GM21381 (cell line): Measurements from ENCODE around the gene GFY.

ENCODE experiments used
- ATAC-seq: cut with Tn5 transposase; IDR thresholded peaks from one replicate; pipeline ENCODE4 v1.9.1; 2021; ENCODE audit warnings: mild to moderate bottlenecking, moderate library complexity; ENCODE audit not compliant: unreplicated experiment

The GFY gene

DNA sequence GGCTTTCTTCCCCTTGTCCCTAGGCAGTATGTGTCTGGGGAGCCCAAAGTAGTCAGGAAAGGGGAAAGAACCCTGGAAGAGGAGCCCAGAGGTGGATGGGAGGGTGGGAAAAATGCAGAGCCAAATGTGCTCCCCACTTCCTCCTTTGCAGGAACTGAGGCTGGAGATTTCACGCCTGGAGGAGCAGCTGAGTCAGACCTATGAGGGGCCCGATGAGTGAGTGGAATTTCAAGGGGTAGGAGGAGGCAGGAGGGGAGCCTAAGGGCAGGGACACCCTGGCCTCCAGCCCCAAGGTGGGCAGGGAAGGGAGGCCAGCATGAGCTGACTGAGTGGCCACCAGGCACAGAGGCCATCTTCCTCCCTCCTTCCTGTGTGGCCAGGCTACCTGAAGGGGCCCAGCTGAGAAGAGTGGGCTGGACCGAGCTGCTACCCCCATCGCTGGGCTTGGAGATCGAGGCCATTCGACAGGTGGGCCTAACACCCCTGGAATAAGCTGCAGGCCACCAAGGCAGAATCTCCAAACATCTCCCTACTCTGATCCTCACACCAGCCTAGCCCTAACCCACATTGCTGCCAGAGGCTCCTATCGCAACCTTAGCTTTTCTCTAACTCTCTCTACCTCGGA lies 16.3 kb upstream of the GFY start:
- ATAC-seq = no peak

DNA sequence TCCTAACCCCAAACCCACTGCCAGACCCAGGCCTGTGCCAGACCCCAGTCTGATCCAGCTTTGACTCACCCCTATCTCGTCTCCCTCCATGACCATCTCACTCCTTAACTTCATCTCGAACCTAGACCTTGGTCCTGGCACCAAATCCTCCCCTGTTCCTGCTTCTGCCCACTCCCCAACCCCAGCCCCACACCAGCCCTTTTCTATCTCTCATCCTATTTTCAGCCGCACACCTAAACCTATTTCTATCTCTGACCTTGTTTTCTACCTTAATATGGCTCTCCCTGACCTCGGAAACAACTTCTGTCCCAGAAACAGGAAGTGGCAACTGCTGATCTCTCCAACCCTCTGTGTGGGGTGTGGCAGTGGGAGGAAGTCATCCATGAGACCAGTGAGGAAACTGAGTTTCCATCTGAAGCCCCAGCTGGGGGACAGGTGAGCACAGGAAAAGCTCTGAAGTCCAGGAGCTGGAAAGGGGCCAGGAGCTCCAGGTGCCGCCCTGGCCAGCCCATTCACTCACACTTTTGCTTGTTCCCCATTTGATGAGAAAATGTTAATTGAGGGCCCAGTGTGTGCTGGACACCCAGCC lies 15.7 kb upstream of the GFY start:
- ATAC-seq = no peak

DNA sequence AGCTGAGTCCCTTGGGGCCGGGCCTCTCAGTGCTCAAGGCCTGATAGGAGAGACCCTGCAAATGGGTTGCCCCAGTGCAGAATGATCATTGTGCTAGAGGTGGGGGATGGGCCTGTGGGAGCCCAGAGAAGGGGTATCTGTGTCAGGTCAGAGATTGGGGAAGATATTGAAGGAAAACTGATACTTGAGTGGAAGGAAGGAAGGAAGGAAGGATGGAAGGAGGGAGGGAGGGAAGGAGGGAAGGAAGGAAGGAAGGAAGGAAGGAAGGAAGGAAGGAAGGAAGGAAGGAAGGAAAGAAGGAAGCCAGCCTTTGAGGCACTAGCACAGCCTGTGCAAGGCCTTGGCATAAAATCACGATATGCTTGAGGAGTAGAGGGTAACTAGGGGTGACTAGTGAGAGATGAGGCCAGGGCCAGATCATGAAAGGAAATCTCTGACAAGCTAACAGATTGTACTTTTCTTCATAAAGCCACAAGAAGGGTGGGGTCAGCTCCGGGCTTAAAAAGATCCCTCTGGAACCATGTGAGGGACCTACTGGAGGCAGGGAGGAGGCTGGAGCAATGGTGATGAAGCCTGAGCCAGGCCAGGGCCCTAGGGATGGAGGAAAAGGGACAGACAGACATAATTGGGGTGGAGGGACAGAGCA lies 13.4 kb upstream of the GFY start:
- ATAC-seq = no peak

DNA sequence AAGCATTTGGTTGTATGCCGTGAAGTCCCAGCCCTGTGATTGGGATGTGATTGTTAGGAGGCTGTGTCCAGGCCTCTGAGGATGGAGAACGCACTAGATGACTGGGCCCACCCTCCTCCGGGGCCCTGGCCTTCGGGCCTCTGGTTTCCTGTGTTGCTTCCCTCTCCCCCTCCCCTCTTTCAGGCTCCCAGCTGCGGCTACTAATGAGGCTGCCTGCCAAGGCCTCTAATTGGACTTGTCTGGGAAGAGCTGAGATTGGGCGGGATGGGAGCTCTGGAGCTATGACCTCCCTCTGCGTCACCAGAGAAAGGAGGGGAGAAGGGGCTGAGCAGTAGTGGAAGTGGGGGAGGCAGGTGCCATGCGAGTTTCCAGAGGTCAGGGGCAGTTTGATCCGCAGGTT lies 11.8 kb upstream of the GFY start:
- no peak for ATAC-seq

DNA sequence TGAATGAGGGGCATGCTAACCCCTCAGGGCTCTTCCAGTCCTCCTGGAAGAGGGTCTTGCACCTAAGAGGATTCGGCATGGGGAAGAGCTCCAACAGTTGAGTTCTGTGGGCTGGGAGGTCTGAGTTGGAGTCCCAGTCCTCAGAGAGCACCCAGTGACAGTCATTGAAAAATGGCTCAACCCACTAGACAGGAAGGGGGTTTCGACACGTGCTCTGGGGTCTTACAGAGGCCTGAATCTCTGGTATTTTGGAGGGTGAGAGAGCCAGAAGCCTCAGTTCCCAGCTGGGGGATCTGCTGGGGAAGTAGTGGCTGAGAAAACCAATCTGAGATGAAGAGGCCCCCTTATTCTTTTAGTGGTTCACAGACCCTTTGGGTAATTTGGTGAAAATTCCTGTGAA lies 10.9 kb upstream of the GFY start:
- ATAC-seq = no peak

DNA sequence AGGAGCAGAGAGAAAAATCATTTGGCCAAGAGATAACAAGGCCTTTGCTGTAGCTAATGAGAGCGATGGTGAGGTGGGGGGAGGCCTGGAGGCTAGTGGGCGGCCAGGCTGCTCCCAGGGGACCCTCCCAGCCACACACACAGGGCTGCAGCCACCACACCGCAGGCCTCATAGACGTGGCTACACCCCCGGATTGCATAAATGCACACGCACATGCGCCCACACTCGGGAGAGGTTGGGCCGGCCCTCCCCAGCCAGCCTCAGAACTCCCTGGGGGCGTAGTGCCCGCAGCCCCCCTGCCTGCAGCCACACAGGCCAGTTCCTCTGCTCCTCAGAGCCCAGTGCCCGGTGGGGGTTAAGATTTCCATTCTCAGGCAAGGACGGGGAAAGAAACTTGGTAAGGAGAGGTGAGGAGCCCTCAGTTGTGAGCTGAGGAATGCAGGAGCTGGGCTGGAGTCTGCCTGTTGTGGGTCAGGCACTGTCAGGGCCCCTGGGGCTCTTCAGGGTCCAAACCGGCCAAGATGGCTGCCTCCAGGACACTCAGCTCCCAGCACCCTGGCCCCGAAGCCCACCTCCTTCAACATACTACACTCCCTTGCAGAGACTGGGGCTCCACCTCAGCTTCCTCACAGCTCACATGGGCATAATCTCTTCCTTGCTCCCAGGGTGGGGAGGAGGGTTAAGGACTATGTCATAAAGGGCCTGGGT lies 9.9 kb upstream of the GFY start:
- no peak for ATAC-seq

DNA sequence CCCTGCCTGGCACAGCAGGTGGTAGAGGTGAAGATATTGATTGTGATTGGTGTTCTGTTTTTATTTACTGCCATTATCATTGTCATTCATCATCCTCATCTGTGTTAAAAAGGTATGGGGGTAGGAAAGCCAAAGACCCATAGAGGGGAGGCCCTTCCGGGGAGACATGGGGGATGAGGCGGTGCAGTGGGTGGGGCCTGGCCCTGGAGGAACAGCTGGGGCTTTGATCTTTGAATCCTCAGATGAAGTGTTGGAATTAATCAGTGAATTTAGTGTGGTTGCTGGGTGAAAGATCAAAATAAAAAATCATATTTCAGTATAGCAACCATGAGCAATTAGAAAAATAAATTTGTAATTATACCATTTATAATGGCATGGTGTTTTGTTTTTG lies 9.4 kb upstream of the GFY start:
- ATAC-seq = no peak

DNA sequence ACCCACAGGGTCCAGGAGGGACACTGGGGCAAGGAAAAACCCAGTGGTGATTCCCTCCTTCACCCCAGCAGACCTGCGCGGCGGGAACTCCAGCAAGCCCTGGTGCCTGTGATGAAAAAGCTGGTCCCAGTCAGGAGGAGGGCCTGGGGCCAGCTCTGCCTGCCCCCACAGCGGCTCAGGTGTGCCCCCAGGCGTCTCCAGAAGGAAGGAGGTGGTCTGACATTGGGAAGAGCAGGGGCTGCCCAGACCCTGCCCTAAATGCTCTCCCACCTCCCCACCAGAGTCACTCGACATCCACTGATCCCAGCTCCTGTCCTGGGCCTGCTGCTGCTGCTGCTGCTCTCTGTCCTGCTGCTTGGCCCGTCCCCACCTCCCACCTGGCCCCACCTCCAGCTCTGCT lies 8.1 kb upstream of the GFY start:
- no peak for ATAC-seq

DNA sequence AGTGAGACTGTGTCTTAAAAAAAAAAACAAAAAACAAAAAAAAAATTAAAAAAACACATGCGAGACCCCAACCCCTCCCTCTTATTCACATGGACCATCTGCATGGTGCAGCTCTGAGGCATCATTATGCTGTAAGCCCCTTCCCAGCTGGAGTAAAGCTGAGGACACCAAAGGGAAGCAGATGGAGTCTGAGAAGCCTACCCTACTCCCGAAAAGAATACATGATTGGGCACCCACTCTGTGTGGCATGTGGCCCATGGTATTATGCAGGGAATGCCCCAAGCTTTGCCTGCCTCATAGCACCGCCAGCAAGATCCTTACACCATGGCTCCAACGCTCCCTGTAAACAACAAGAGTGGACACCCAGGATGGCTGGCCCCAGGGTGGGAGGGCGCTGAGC lies 6.7 kb upstream of the GFY start:
- ATAC-seq = no peak

DNA sequence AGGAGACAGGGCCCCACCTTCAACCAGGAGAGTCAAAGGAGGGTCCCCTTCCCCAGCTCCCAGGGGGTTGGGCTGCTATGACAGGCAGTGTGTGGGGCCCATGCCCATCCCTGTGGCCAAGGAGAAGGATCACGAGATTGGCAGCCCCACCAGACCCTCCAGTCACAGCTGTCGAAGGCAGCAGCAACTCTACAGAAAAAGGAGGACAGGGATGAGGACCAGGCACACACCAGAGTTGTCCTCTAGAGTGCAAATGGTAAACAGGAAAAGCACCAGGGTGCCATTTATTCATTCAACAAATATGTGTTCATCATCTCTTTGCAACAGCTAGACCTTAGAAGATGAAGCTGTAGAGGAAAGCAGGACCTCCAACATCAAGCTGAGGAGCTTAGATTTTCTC lies 6.0 kb upstream of the GFY start:
- ATAC-seq = no peak

DNA sequence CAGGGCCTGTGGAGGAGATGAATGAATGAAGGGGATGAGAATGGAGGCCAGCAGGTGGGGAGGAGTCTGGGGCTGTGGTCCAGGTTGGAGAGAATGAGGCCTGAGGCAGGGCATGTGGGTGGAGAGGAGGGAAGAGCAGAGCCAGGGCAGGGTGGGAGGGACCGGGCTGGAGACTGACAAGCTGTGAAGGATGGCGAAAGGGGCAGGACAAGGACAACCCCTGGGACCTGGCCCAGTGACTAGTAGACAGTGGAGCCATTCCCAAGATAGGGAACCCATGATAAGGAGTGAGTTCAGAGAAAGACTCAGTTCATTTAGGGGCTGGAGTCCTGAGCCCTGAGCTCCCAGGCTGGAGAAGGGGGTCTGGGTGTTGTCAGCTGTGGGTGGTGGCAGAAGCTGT lies 5.0 kb upstream of the GFY start:
- ATAC-seq = no peak

DNA sequence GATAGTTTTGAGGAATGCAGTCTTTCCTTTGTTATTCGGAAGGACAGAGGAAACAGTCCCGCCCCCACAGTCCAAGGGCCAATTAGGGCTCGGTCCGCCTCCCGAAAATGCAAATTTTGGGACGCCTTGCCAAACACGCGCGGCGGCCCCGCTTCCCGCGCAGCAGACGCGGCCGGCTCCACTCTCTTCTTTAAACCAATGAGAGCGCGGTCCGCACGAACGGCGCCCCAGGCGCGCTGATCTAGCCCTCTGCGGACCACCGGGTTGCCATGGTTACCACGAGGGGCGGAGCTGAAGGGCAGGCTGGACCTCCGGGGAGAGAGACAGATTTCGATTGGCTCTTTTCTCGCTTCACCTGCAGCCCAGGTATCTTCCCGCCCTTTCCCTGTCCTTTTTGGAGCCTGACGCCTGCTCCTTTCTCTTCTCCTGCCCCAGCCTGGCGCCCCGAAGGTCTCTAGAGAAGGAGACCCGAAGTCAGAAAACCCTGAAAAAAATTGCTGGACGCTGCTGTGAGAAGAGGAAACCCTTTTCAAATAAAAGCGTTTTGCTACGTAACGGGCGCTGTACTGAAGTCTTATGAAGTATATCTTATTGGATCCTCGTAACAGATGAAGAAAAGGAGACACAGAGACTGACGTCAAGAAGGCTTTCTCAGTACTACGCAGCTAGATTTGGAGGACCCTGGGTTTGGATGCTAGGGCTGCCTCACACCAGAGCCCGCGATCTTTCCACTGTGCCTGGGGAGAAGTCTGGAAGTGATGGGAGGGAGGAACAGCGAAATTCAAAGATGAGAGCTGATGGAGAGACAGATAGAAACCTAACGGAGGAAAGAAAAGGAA lies 3.9 kb upstream of the GFY start:
- no peak for ATAC-seq

DNA sequence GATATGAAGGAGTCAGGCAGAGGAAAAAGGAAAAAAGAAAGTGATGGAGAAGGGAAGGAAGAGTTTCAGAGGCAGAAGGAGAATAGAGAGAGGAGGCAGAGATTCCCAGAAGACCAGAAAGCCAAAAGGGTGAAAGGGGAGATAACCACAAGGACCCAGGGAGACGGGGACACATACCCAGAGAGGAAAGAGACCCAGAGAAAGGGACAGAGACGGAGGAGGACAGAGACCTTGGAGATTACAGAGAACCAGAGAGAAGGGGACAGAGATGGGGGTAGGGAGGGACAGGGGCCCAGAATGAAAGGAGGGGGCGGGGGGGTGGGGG lies 3.3 kb upstream of the GFY start:
- no peak for ATAC-seq

DNA sequence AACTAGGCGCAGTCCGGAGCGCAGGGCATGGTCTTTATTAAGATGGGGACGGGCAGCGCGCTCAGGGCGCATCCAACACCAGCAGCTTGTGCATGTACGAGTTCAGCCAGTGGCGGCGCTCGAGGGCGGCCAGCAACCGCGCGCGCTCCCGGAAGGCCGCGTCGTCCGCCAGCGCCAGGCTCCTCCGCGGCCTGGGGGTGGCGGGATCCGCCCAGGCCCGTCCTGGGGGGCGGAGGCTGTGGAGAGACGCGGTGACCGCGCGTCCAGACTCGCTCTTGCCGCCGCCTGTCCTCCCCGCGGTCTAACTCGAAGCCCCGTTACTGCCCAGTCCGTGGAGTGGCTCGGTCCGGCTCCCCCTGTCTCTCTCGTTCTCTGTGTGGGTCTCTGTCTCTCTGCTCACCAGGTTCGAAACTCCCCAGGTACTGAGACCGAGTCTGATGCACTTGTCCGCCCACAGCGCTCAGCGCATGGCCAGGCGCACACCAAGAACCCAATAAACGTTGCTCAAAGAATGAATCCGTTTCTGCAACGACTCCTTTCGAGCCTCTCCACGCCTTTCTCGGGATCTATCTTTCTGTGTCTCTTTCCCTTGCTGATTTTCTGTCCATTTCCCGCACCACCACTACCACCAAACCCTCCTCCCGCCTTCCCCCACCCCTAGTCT lies 2.6 kb upstream of the GFY start:
- no peak for ATAC-seq

DNA sequence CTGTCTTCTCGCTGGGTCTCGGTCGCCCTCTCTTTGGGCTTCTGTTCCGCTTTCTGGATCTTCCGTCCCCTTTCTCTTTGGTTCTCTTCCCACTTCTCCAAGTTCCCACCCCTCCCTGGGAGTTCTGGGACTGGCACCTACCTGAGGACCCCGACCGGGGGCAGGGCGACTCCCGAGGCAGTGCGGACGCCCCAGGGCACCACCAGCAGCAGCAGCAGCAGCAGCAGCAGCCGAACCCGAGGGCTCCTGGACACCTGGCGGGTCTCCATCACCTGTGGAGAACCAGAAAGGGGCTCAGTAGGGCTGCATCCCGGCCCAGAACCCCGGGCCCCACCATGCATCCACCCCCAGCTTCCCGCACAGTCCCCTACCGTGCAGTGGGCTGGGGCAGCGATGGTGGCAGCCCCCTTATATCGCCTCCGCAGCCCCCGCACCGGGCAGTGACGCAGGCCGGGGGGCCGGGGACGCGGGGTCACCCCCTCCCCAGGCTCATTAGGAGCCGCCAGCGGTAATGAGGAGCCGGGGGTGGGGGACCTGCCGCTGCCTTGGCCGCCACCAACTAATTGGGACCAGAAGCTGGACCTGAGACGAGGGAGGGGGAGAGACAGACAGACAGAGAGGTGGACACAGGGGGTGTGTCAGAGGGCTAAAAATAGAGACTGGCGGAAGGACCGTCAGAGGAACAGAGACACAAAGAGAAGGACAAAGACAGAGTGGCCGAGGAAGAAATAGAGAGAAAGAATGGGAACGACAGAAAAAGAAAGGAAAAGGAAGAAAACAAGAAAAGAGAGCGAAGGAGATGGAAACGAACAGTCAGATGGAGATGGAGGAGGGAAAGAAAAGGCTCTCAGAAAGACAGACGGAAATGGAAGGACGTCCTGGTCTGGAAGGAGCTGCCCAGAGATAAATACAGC lies 1.9 kb upstream of the GFY start, which contains the start of gene PTH2:
Gene PTH2 (minus strand): TSS at position 371 of the 914 bp plus-strand sequence. CDS start 102 bp downstream, at position 269.
- ATAC-seq = no peak

DNA sequence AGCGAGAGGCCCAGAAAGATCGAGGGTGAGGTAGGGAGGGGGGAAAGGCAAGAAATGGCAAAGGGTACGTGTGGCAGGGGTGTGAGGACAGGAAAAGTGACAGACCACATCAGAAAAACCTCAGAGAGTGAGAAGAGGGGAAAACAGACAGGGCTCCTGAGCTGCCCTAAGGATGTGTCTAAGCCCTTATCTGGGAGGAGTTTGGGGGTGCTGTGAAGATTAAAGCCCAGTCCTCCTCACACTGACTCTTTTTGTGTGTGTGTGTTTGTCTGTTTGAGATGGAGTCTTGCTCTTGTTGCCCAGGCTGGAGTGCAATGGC lies 1.2 kb upstream of the GFY start:
- no peak for ATAC-seq

DNA sequence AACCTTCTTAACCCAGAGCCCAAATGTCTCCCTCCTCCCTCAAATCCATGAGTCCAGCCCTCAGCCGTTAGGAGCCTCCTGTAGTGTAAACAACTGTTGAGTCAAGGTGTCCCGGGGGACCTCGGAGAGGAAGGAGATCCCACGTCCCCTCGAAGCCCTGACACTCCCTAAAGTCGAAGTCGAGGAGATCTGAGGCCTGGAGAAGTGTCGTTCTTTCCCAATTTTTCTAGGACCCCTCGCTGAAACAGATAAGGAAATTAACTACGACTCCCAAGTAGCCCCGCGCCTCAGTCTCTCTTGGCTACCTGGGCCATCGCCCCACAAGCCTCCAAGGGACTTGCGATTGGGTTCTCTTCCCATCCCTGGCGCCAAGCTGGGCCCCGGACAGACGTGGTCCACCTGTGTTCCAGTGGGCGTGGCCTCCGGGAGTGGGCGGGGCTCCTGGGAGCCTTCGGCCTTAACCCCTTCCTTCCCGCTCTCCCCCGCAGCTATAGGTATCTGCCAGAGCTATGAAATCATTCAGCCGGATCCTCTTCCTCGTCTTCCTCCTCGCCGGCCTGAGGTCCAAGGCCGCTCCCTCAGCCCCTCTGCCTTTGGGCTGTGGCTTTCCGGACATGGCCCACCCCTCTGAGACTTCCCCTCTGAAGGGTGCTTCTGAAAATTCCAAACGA lies 869 bp downstream of the GFY start:
- ATAC-seq = no peak

DNA sequence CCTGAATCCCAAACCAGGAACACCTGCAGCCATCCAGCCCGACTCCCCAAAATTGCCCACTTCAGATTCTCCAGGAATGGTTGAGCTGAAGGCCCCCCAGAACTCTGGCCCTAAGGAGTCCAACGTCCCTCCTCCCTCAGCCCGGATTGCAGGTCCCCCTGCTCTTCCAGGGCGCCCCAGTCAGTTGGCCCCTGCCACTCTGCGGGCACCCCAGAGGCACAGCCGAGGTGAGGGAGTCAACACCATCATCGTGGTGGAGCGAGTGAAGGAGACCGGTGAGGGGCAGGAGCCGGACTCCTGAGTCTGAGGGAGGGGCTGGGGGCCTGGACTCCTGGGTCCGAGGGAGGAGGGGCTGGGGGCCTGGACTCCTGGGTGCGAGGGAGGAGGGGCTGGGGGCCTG lies 2.2 kb downstream of the GFY start:
- no peak for ATAC-seq

DNA sequence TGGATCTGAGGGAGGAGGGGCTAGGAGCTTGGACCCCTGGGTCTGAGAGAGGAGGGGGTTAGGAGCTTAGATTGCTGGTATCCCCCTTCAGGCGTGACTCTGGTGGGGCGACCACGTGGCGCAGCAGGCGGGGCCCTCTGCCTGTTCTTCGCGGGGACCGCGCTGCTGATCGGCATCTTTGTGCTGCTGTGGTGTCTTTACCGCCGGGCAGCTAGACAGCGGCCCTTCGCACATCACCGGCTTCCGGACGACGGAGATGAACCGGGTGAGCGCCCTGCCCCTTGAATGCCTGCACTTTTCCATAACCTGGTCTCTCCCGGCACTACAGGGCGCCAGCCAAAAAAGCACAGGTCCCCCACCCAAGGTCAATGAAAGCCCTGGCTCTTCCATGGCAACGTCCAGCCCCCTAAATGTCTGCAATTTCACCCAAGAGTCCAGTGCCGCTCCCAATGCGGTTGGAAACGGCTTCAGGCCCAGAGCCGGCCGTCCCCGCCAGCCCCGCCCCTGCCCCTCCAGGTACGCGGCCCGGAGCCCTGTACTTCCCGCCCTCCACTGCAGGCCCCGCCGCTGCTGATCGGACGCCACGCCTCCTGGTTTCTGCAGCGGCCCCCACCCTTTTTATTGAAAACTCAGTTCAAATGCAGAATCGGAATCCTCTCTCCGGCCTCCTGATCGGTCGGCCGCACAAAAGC lies 2.8 kb downstream of the GFY start:
- ATAC-seq = no peak
